ENCODE results near the gene ATXN7. TPM values are rescaled to one million over a fixed set of nuclear protein-coding genes. Genes with fewer than 3 reads are reported as not detected.

ATXN7 gene
- total and polyA plus RNA-seq, 2 of the 4 experiments (the other 2 are of a cell fraction), result 8.6 to 13.6 TPM

DNA sequence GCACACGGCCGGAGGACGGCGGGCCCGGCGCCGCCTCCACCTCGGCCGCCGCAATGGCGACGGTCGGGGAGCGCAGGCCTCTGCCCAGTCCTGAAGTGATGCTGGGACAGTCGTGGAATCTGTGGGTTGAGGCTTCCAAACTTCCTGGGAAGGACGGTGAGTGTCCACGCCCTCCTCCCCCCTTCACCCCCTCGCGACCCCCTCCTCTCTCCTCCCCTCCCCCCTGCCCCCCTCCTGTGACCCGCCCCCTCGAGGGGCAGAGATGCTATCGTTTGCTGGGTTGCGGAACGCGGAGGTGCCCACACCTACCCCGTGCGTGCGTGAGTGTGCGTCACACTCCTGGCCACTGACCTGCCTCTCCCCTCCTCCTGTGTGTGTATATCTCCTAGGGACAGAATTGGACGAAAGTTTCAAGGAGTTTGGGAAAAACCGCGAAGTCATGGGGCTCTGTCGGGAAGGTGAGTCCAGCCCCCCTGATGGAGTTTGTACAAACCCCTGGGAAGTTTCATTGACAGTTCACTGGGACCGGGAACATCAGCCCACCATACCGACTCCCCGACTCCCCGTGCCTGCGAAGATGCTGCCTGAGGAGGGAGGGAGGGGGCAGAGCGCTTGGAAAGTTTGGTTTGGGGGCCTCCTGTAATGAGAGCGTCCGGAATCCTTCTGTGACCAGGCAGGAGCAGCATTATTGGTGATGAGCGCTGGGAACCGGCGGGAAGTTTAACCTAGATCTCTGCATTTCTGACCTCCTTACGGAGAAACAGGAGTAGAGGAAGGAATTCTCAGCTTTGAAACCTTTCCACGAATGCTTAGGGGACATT lies 49.3 kb downstream of the ATXN7 start:
- H3K14ac ChIP-seq (replicated peaks; ENCODE audit: low read depth, low read length), result peak overlapping the region; percentile 91
- H2AFZ ChIP-seq (replicated peaks; ENCODE audit: low read length, poor library complexity), result peak overlapping the region; percentile 95
- H4K8ac ChIP-seq (ENCODE audit: low read depth in 2 of 2, low read length in 2 of 2), result peak overlapping the region in 1 of 2 experiments; percentile 72; a peak in 1 of 4 replicates
- peaks cover 26 to 75% of the 10 kb centered on the region in 2 experiments for H3K79me1 ChIP-seq (ENCODE audit: low read depth in 1 of 2, low read length in 2 of 2)
- H3K4me2 ChIP-seq (ENCODE audit: low read depth, low read length), result peak overlapping the region; percentile 99
- H2BK15ac ChIP-seq (ENCODE audit: low read depth, low read length), result no peak overlapping the region
- peak overlapping the region; percentile 89 for H3K27ac ChIP-seq (ENCODE audit: insufficient read depth, low read length)
- peak overlapping the region; percentile 98 for H3K4me3 ChIP-seq (ENCODE audit: insufficient read depth, low read depth, low read length)
- ChIA-PET POLR2A (ENCODE audit: unreplicated experiment) (no interaction called here), CTCF (no interaction called here)
- peak overlapping the region; percentile 71 for H3K23ac ChIP-seq (ENCODE audit: low read depth, low read length)
- peaks cover 6% of the 10 kb centered on the region; the same call in 1 of the 2 replicates for H3K9me1 ChIP-seq (ENCODE audit: insufficient read depth, low read length)
- peak; percentile 55 for TF ChIP-seq CEBPB (IDR thresholded peaks at IDR 0.05; ENCODE audit: low read depth, low read length)
- TF ChIP-seq, protein P1, sequence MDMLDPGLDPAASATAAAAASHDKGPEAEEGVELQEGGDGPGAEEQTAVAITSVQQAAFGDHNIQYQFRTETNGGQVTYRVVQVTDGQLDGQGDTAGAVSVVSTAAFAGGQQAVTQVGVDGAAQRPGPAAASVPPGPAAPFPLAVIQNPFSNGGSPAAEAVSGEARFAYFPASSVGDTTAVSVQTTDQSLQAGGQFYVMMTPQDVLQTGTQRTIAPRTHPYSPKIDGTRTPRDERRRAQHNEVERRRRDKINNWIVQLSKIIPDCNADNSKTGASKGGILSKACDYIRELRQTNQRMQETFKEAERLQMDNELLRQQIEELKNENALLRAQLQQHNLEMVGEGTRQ (IDR thresholded peaks at IDR 0.05; ENCODE audit: low read depth, low read length), result peak; percentile 13; the same call in 1 of the 2 replicates
- no peak for TF ChIP-seq SMC3 (IDR thresholded peaks at IDR 0.05; ENCODE audit: low read depth, low read length)
- 0 out of 2 replicates have a peak, but pooled peaks have one; percentile 24 for TF ChIP-seq MXI1 (IDR thresholded peaks at IDR 0.05; ENCODE audit: borderline replicate concordance, low read depth, low read length)
- no peak for TF ChIP-seq BHLHE40 (IDR thresholded peaks at IDR 0.05; ENCODE audit: low read depth, low read length)
- TF ChIP-seq NFE2L2 (IDR thresholded peaks at IDR 0.05; ENCODE audit: low read depth, low read length), result peak; percentile 72
- TF ChIP-seq MAZ (IDR thresholded peaks at IDR 0.05; ENCODE audit: borderline replicate concordance, low read depth, low read length), result peak; percentile 68; the same call in 1 of the 2 replicates
- peak; percentile 61 for TF ChIP-seq POLR2A (IDR thresholded peaks at IDR 0.05; ENCODE audit: low read depth, low read length)
- no peaks in the 10 kb centered on the region for H3K27me3 ChIP-seq (ENCODE audit: control insufficient read depth, insufficient read depth, low read length)
- H2BK20ac ChIP-seq (ENCODE audit: low read depth, low read length), result no peak overlapping the region
- peak overlapping the region; percentile 71; the same call in 1 of the 2 replicates for H4K91ac ChIP-seq (ENCODE audit: insufficient read depth, low read depth, low read length)
- DNase-seq (peak; percentile 78), ATAC-seq (ENCODE audit: low read depth) (peak; percentile 9)
- peak overlapping the region; percentile 69; the same call in 1 of the 2 replicates for H4K5ac ChIP-seq (ENCODE audit: low read depth, low read length)
- dilution Hi-C loops (cut with HindIII; ENCODE audit: low sequenced_read_pairs, unreplicated experiment), result no loop called here
- no peaks in the 10 kb centered on the region for H3K9me3 ChIP-seq (ENCODE audit: control insufficient read depth, insufficient read depth, low read length)
- peak overlapping the region; percentile 96 for H2BK5ac ChIP-seq (ENCODE audit: low read depth, low read length, poor library complexity, severe bottlenecking)
- peak overlapping the region; percentile 17; the same call in 1 of the 2 replicates for H2BK120ac ChIP-seq (ENCODE audit: low read depth, low read length)
- peaks cover 18% of the 10 kb centered on the region; the same call in 1 of the 2 replicates for H4K20me1 ChIP-seq (ENCODE audit: insufficient read depth, low read length)
- peak overlapping the region; percentile 84 for H3K4ac ChIP-seq (ENCODE audit: low read depth, low read length)
- H3K18ac ChIP-seq (ENCODE audit: low read depth, low read length), result peak overlapping the region; percentile 43; the same call in 1 of the 2 replicates
- in situ Hi-C loops (cut with MboI; ENCODE audit: low sequenced_read_pairs), result no loop called here
- intact Hi-C loops (cut with micrococcal nuclease), result loop anchor here (1.0 to 5.0 kb wide), 4 partner anchors 36 to 589 kb away; no protein-coding TSS in a partner anchor
- no TSS peak for BruUV-seq (replicated peaks)
- H3K4me1 ChIP-seq (ENCODE audit: control insufficient read depth, insufficient read depth, low read length), result peaks cover 8% of the 10 kb centered on the region
- H3K56ac ChIP-seq (ENCODE audit: extremely low read depth, insufficient read depth, low read length), result no peak overlapping the region
- 27% methylated on average over 6 of the region's 46 CpGs; no CpG with 5 or more reads in 1 of the 2 experiments for WGBS, 2 experiments (ENCODE audit: extremely low coverage in 2 of 2, insufficient read length in 1 of 2)
- peaks cover 8% of the 10 kb centered on the region for H3K36me3 ChIP-seq (ENCODE audit: control insufficient read depth, insufficient read depth, low read length)
- peak overlapping the region; percentile 84 for H3K9ac ChIP-seq (ENCODE audit: low read depth, low read length)
- H2AK5ac ChIP-seq (ENCODE audit: low read depth, low read length), result peak overlapping the region; percentile 83
- peak overlapping the region; percentile 91 for H2AK9ac ChIP-seq (replicated peaks; ENCODE audit: low read depth, low read length, poor library complexity)
